OCI-LY1 (cell line): ENCODE data around the gene RAB10.

Source experiments
- H2AFZ ChIP-seq: fragments of 200-600 bp; sonication (generic), shearing (Covaris generic); 2 replicates; pipeline ENCODE4 v1.6.0; 2014; ENCODE audit warnings: antibody characterized with exemption, mild to moderate bottlenecking, low read length
- H3F3A ChIP-seq: fragments of 200-600 bp; sonication (generic), shearing (Covaris generic); 2 replicates; pipeline ENCODE4 v1.6.0; 2014; ENCODE audit warnings: mild to moderate bottlenecking, antibody characterized with exemption, low read length, moderate library complexity; ENCODE audit not compliant: insufficient read depth
- H3K27ac ChIP-seq: fragments of 200-600 bp; sonication (generic); 2 replicates; pipeline ENCODE4 v1.5.1; 2014; ENCODE audit warnings: low read length, mixed run types, mild to moderate bottlenecking, low read depth; ENCODE audit not compliant: poor library complexity, severe bottlenecking
- H3K27me3 ChIP-seq: fragments of 200-600 bp; sonication (generic); 2 replicates; pipeline ENCODE4 v1.6.0; 2014; ENCODE audit warnings: antibody characterized with exemption, mild to moderate bottlenecking, low read length, moderate library complexity; ENCODE audit not compliant: insufficient read depth
- H3K36me3 ChIP-seq: fragments of 200-600 bp; sonication (generic); 2 replicates; pipeline ENCODE4 v1.6.1; 2014; ENCODE audit warnings: mild to moderate bottlenecking, antibody characterized with exemption, low read length, moderate library complexity, mixed read lengths; ENCODE audit not compliant: insufficient read depth
- H3K4me1 ChIP-seq: fragments of 200-600 bp; sonication (generic); 2 replicates; pipeline ENCODE4 v1.5.1; 2014; ENCODE audit warnings: mild to moderate bottlenecking, low read length, moderate library complexity; ENCODE audit not compliant: insufficient read depth, severe bottlenecking
- H3K4me2 ChIP-seq: fragments of 200-600 bp; sonication (generic), shearing (Covaris generic); 2 replicates; pipeline ENCODE4 v1.6.1; 2014; ENCODE audit warnings: low read length
- H3K4me3 ChIP-seq: fragments of 200-600 bp; sonication (generic); 2 replicates; pipeline ENCODE4 v1.5.1; 2014; ENCODE audit warnings: low read length, low read depth, mild to moderate bottlenecking, mixed read lengths; ENCODE audit not compliant: poor library complexity, severe bottlenecking
- H3K79me2 ChIP-seq: fragments of 200-600 bp; shearing (Covaris generic); 2 replicates; pipeline ENCODE4 v1.6.1; 2016; ENCODE audit warnings: mixed run types, low read length, mixed read lengths; ENCODE audit not compliant: insufficient read depth
- H3K9ac ChIP-seq: fragments of 200-600 bp; sonication (generic), shearing (Covaris generic); 2 replicates; pipeline ENCODE4 v1.6.1; 2014; ENCODE audit warnings: mild to moderate bottlenecking, low read length, mixed read lengths
- H3K9me2 ChIP-seq: fragments of 200-600 bp; sonication (generic), shearing (Covaris generic); 2 replicates; pipeline ENCODE4 v1.6.1; 2014; ENCODE audit warnings: low read depth, mild to moderate bottlenecking, low read length, mixed read lengths
- H3K9me3 ChIP-seq: fragments of 200-600 bp; shearing (Covaris generic); 2 replicates; pipeline ENCODE4 v1.6.1; 2014; ENCODE audit warnings: low read length, mixed read lengths
- H4K20me1 ChIP-seq: fragments of 200-600 bp; sonication (generic), shearing (Covaris generic); 2 replicates; pipeline ENCODE4 v1.6.0; 2016; ENCODE audit warnings: mild to moderate bottlenecking, low read length; ENCODE audit not compliant: insufficient read depth
- CTCF ChIP-seq: fragments of 200-600 bp; sonication (generic), shearing (Covaris generic); IDR thresholded peaks from 2 replicates; pipeline ENCODE4 v1.5.1; 2017; ENCODE audit warnings: mild to moderate bottlenecking, antibody characterized with exemption, low read length, moderate library complexity, mixed read lengths
- EZH2 ChIP-seq: fragments of 200-600 bp; sonication (generic), shearing (Covaris generic); IDR thresholded peaks from 2 replicates; pipeline ENCODE4 v1.8.0; 2017; ENCODE audit warnings: borderline replicate concordance, mixed run types, mild to moderate bottlenecking, antibody characterized with exemption, low read length, moderate library complexity, mixed read lengths

RAB10 gene

GRCh38 chr2:26148501-26148900 lies 114.6 kb downstream of the RAB10 start:
- Histone ChIP-seq H3K4me2 (no peak overlapping the region), H3K9ac (no peak overlapping the region), H3K9me2 (no peaks in the 10 kb centered on the region), H4K20me1 (no peaks in the 10 kb centered on the region), H3K4me1 (peaks cover 5% of the 10 kb centered on the region), H2AFZ (no peak overlapping the region), H3F3A (no peaks in the 10 kb centered on the region), H3K27ac (no peak overlapping the region), H3K27me3 (no peaks in the 10 kb centered on the region), H3K36me3 (no peaks in the 10 kb centered on the region), H3K4me3 (no peak overlapping the region), H3K9me3 (0 out of 2 replicates have a peak, but pooled peaks cover 2% of the 10 kb centered on the region), H3K79me2 (no peaks in the 10 kb centered on the region)
- no peak for TF ChIP-seq EZH2
- no peak for TF ChIP-seq CTCF

GRCh38 chr2:26150243-26150642 lies 116.4 kb downstream of the RAB10 start:
- Histone ChIP-seq H3K9ac (no peak overlapping the region), H3K4me3 (no peak overlapping the region), H3K27ac (no peak overlapping the region), H3K9me2 (no peaks in the 10 kb centered on the region), H2AFZ (no peak overlapping the region), H3F3A (no peaks in the 10 kb centered on the region), H3K4me2 (no peak overlapping the region), H3K9me3 (peaks cover 9% of the 10 kb centered on the region; the same call in 1 of the 2 replicates), H3K36me3 (no peaks in the 10 kb centered on the region), H4K20me1 (no peaks in the 10 kb centered on the region), H3K4me1 (no peaks in the 10 kb centered on the region), H3K27me3 (no peaks in the 10 kb centered on the region), H3K79me2 (no peaks in the 10 kb centered on the region)
- TF ChIP-seq CTCF = no peak
- TF ChIP-seq EZH2 = no peak

GRCh38 chr2:26157580-26157979 lies 123.7 kb downstream of the RAB10 start:
- H3K27ac ChIP-seq = no peak overlapping the region
- H3K9ac ChIP-seq = no peak overlapping the region
- no peaks in the 10 kb centered on the region for H4K20me1 ChIP-seq
- H3K4me2 ChIP-seq = no peak overlapping the region
- H3K36me3 ChIP-seq = no peaks in the 10 kb centered on the region
- peaks cover 9% of the 10 kb centered on the region; the same call in 1 of the 2 replicates for H3K9me3 ChIP-seq
- no peaks in the 10 kb centered on the region for H3K9me2 ChIP-seq
- no peaks in the 10 kb centered on the region for H3K4me1 ChIP-seq
- no peaks in the 10 kb centered on the region for H3F3A ChIP-seq
- no peaks in the 10 kb centered on the region for H3K79me2 ChIP-seq
- no peak overlapping the region for H2AFZ ChIP-seq
- no peaks in the 10 kb centered on the region for H3K27me3 ChIP-seq
- no peak overlapping the region for H3K4me3 ChIP-seq
- TF ChIP-seq CTCF = no peak
